K562 (cell line): Measurements from ENCODE around the gene DYRK1B. TPM values are rescaled to one million over a fixed set of nuclear protein-coding genes. Genes with fewer than 3 reads are reported as not detected.

Source experiments
- ATAC-seq: fragments of 200-7000 bp; cut with Tn5 transposase; 3 replicates; pipeline ENCODE4 v1.9.1; 2020; ENCODE audit warnings: moderate library complexity
- BruUV-seq: library from RNA; stranded (reverse); fragments of 400-500 nt; replicated peaks from 2 replicates; lab custom pipeline; 2021; lab: Mats Ljungman, UMichigan
- CTCF ChIA-PET: fragments of 300-600 bp; formaldehyde crosslinking; extraction: SDS; loops from one replicate; lab custom pipeline; 2021; ENCODE audit warnings: low intra/inter-chr PET ratio; lab: Yijun Ruan, JAX
- POLR2A ChIA-PET: fragments of 300-600, 350-650 bp; sonication (Branson Sonifier 250); formaldehyde crosslinking; extraction: SDS; loops from one replicate; lab custom pipeline; 2021; ENCODE audit warnings: antibody characterized with exemption, inconsistent platforms; lab: Yijun Ruan, JAX
- DNase-seq, 4 experiments: peaks; one replicate each; pipeline versions ENCODE4 v3.0.0 to v3.0.0-alpha.2; 2011 to 2018; ENCODE audit warnings: low spot score in 3 of 4, mixed read lengths in 3 of 4; ENCODE audit errors: extremely low read depth in 1 of 4
- FAIRE-seq: peaks from 2 replicates; lab custom pipeline; 2011; peaks lifted over from hg19 to GRCh38; lab: Jason Lieb, UNC
- H2AFZ ChIP-seq: 2 replicates; pipeline ENCODE4 v1.6.0; 2011; ENCODE audit warnings: low read depth, low read length, control low read depth, inconsistent platforms
- H3K27ac ChIP-seq: fragments of 200-600 bp; 3 replicates; pipeline ENCODE4 v1.8.0; 2011; ENCODE audit warnings: low read depth, mild to moderate bottlenecking, control low read depth, inconsistent platforms, low read length, moderate library complexity, mixed read lengths; ENCODE audit errors: extremely low read depth
- H3K27me3 ChIP-seq, 2 experiments: fragments of 300-600 bp in 1 of 2; 2 replicates in 1 of 2; 3 replicates in 1 of 2; pipeline versions ENCODE4 v1.6.0 to v1.8.0; 2011; ENCODE audit warnings: inconsistent platforms in 2 of 2, low read length in 2 of 2, mild to moderate bottlenecking in 1 of 2, mixed read lengths in 1 of 2, moderate library complexity in 1 of 2; ENCODE audit not compliant: control insufficient read depth in 2 of 2, insufficient read depth in 2 of 2
- H3K36me3 ChIP-seq: fragments of 300-600 bp; 3 replicates; pipeline ENCODE4 v1.8.0; 2011; ENCODE audit warnings: mild to moderate bottlenecking, low read length, inconsistent platforms; ENCODE audit not compliant: control insufficient read depth, insufficient read depth
- H3K4me1 ChIP-seq, 2 experiments: fragments of 200-600 bp in 1 of 2; replicated peaks in 1 of 2; 2 replicates in 1 of 2; 3 replicates in 1 of 2; pipeline versions ENCODE4 v1.5.1 to v1.8.0; 2011; ENCODE audit warnings: inconsistent platforms in 2 of 2, low read length in 2 of 2, mild to moderate bottlenecking in 1 of 2, mixed read lengths in 1 of 2, moderate library complexity in 1 of 2; ENCODE audit not compliant: control insufficient read depth in 2 of 2, insufficient read depth in 2 of 2
- H3K4me2 ChIP-seq: 2 replicates; pipeline ENCODE4 v1.6.1; 2011; ENCODE audit warnings: low read length, control low read depth, inconsistent platforms, mixed read lengths; ENCODE audit not compliant: insufficient read depth
- H3K4me3 ChIP-seq: fragments of 200-600 bp; sonication (generic), shearing (Covaris generic); 2 replicates; pipeline ENCODE4 v1.5.1; 2016; ENCODE audit warnings: control low read depth, inconsistent platforms
- H3K79me2 ChIP-seq: fragments of 200-600 bp; 3 replicates; pipeline ENCODE4 v1.8.0; 2011; ENCODE audit warnings: low read length, inconsistent platforms; ENCODE audit not compliant: control insufficient read depth, insufficient read depth
- H3K9ac ChIP-seq, 2 experiments: 2 replicates each; pipeline versions ENCODE4 v1.6.0 to v1.6.1; 2011; ENCODE audit warnings: low read depth in 2 of 2, low read length in 2 of 2, control low read depth in 1 of 2, inconsistent platforms in 1 of 2, mild to moderate bottlenecking in 1 of 2, mixed read lengths in 1 of 2; ENCODE audit not compliant: insufficient read depth in 1 of 2
- H3K9me1 ChIP-seq: one replicate; pipeline ENCODE4 v1.6.0; 2011; ENCODE audit warnings: inconsistent platforms, mild to moderate bottlenecking, low read length, moderate library complexity; ENCODE audit not compliant: control insufficient read depth, insufficient read depth
- H3K9me3 ChIP-seq: replicated peaks from 2 replicates; pipeline ENCODE4 v1.5.1; 2011; ENCODE audit warnings: low read depth, low read length, inconsistent platforms; ENCODE audit not compliant: control insufficient read depth, insufficient read depth
- H4K20me1 ChIP-seq: replicated peaks from 2 replicates; pipeline ENCODE4 v1.6.1; 2011; ENCODE audit warnings: low read length, inconsistent platforms, mixed read lengths; ENCODE audit not compliant: control insufficient read depth, insufficient read depth
- BRCA1 ChIP-seq, 2 experiments: fragments of 450-650 bp in 1 of 2; sonication (generic) in 1 of 2; formaldehyde crosslinking in 1 of 2; IDR thresholded peaks; 2 replicates each; pipeline versions ENCODE4 v1.5.0 to v1.6.1; 2017 to 2020; ENCODE audit warnings: mild to moderate bottlenecking in 1 of 2, missing genetic modification reagents in 1 of 2
- E2F8 ChIP-seq: fragments of 450-650 bp; IDR thresholded peaks from 2 replicates; pipeline ENCODE4 v1.7.1; 2018; ENCODE audit warnings: mild to moderate bottlenecking, low read depth; ENCODE audit not compliant: partially characterized antibody
- HBP1 ChIP-seq: fragments of 450-650 bp; formaldehyde crosslinking; IDR thresholded peaks from 2 replicates; pipeline ENCODE4 v1.4.0; 2022; ENCODE audit warnings: missing genetic modification characterization
- HCFC1 ChIP-seq: IDR thresholded peaks from 2 replicates; pipeline ENCODE4 v1.6.1; 2012; ENCODE audit warnings: low read depth, low read length, improper control_type of control experiment
- IRF2 ChIP-seq: sonication (generic); formaldehyde crosslinking; IDR thresholded peaks from 2 replicates; pipeline ENCODE4 v1.8.1; 2022; ENCODE audit warnings: mild to moderate bottlenecking, missing genetic modification reagents
- NONO ChIP-seq, 2 experiments: fragments of 200-400 bp in 1 of 2; fragments of 450-650 bp in 1 of 2; formaldehyde crosslinking in 1 of 2; IDR thresholded peaks; 2 replicates each; pipeline ENCODE4 v1.6.1; 2017; ENCODE audit warnings: low read depth in 2 of 2, mild to moderate bottlenecking in 2 of 2, moderate library complexity in 2 of 2, low read length in 1 of 2
- RBBP5 ChIP-seq: fragments of 200-600 bp; sonication (generic); IDR thresholded peaks from 2 replicates; pipeline ENCODE4 v1.6.1; 2012; ENCODE audit warnings: borderline replicate concordance, mild to moderate bottlenecking, low read length, control low read depth, inconsistent platforms; ENCODE audit not compliant: insufficient read depth, poor library complexity, severe bottlenecking
- RBM25 ChIP-seq: fragments of 200-400 bp; formaldehyde crosslinking; IDR thresholded peaks from 2 replicates; pipeline ENCODE4 v1.6.1; 2018; ENCODE audit warnings: low read length, low read depth, moderate library complexity; ENCODE audit not compliant: severe bottlenecking
- RNF219 ChIP-seq: fragments of 250-450 bp; sonication (Bioruptor Pico); IDR thresholded peaks from 2 replicates; pipeline ENCODE4 v1.5.0; 2022; ENCODE audit warnings: mild to moderate bottlenecking
- SAFB ChIP-seq: fragments of 200-400 bp; formaldehyde crosslinking; IDR thresholded peaks from 2 replicates; pipeline ENCODE4 v1.6.1; 2017; ENCODE audit warnings: low read depth, low read length, borderline replicate concordance
- SRSF1 ChIP-seq: fragments of 200-400 bp; formaldehyde crosslinking; IDR thresholded peaks from 2 replicates; pipeline ENCODE4 v1.6.1; 2017; ENCODE audit warnings: mild to moderate bottlenecking, low read depth, low read length, moderate library complexity
- TAF7 ChIP-seq: fragments of 450-650 bp; IDR thresholded peaks from 2 replicates; pipeline ENCODE4 v1.6.1; 2016; ENCODE audit warnings: missing genetic modification characterization, missing compliant biosample characterization
- WGBS: fragments of 100-300 bp; shearing (Covaris generic); methylation state at CpG from one replicate; pipeline ENCODE4 v1.1.6; 2016; ENCODE audit warnings: low coverage, mixed read lengths; ENCODE audit not compliant: insufficient coverage; ENCODE audit errors: missing lambda C conversion rate; 5-methylcytosine and 5-hydroxymethylcytosine counted together
- in situ Hi-C: fragments of 300-500 bp; cut with MboI; formaldehyde crosslinking; loops from 4 replicates; pipeline ENCODE4 v1.15.0; 2018; ENCODE audit warnings: inconsistent platforms, mixed read lengths
- intact Hi-C: fragments of 100-400 bp; cut with micrococcal nuclease; formaldehyde crosslinking; loops from 2 replicates; pipeline ENCODE4 v1.14.2; 2022
- polyA plus RNA-seq, 8 experiments: library from polyadenylated mRNA; depleted of rRNA in 4 of 8; stranded (reverse) in 5 of 8; unstranded in 3 of 8; fragments of >200 nt; fragmentation: Nextera tagmentation in 2 of 8; fragmentation: Illumina TruSeq in 1 of 8; extraction: Ambion mirVana in 2 of 8; extraction: Trizol in 1 of 8; gene quantifications; 2 replicates each; pipeline versions ENCODE4 v1.2.1 to v1.2.3, GENCODE V29; 2011 to 2014; ENCODE audit warnings: inconsistent platforms in 1 of 8, missing spikeins in 1 of 8
- total RNA-seq, 7 experiments: library from RNA; depleted of rRNA in 6 of 7; stranded (reverse); fragments of >200 nt in 6 of 7; fragmentation: Illumina TruSeq in 2 of 7; extraction: Trizol in 2 of 7; gene quantifications; 2 replicates each; pipeline versions ENCODE4 v1.2.1 to v1.2.3, GENCODE V29; 2011 to 2021; ENCODE audit warnings: low replicate concordance in 1 of 7

The DYRK1B gene
- total and polyA plus RNA-seq, 9 of the 15 experiments (the other 6 are each of a cell fraction or from before 2014, with no cell fraction given): 0.91 to 5.2 (median 1.5) TPM; not detected in 2

- POLR2A ChIA-PET: no interaction called here
- Histone ChIP-seq H3K36me3 (no peaks in the 10 kb centered on the region), H3K9ac (no peak overlapping the region), H3K27me3 (peaks cover 5 to 23% of the 10 kb centered on the region in 2 experiments; a peak in 2 of 5 replicates), H3K4me2 (no peak overlapping the region), H4K20me1 (no peaks in the 10 kb centered on the region), H3K4me3 (no peak overlapping the region), H3K79me2 (no peaks in the 10 kb centered on the region), H3K9me1 (no peaks in the 10 kb centered on the region), H3K27ac (no peak overlapping the region), H3K9me3 (no peaks in the 10 kb centered on the region), H3K4me1 (no peaks in the 10 kb centered on the region), H2AFZ (no peak overlapping the region)
- 12% methylated on average over 9 of the region's 9 CpGs for WGBS
- CTCF ChIA-PET: no interaction called here
- BruUV-seq: no TSS peak
- intact Hi-C loops: no loop called here
- ATAC-seq (no peak), DNase-seq (no peak), FAIRE-seq (no peak)
- in situ Hi-C loops: no loop called here
- no peak for TF ChIP-seq SAFB
- TF ChIP-seq HCFC1: no peak
- no peak for TF ChIP-seq RNF219 (CRISPR knock-in tag)
- TF ChIP-seq IRF2 (CRISPR knock-in tag): no peak
- TF ChIP-seq BRCA1 (IDR thresholded peaks at IDR 0.05): no peak
- no peak for TF ChIP-seq BRCA1 (CRISPR knock-in tag; IDR thresholded peaks at IDR 0.05)
- TF ChIP-seq RBBP5: no peak
- no peak for TF ChIP-seq RBM25
- no peak for TF ChIP-seq HBP1 (CRISPR knock-in tag)
- TF ChIP-seq NONO (IDR thresholded peaks at IDR 0.05; ENCODE audit: low read depth in 2 of 2, low read length in 1 of 2): no peak
- no peak for TF ChIP-seq SRSF1
- TF ChIP-seq E2F8: no peak
- TF ChIP-seq TAF7 (tag): no peak
These were observed 20.5 kb downstream of the DYRK1B start for GRCh38 chr19:39813264-39813993.
